ENCODE measurements around the gene RAB39A. TPM values are rescaled to one million over a fixed set of nuclear protein-coding genes. Genes with fewer than 3 reads are reported as not detected.

The RAB39A gene
- total RNA-seq, 1 experiment from 2014 or later, result 1.2 TPM

Other genes starting within 250 kb of the RAB39A start
- not detected in 2 replicates for gene SLN, start 216.4 kb upstream of the RAB39A start, total RNA-seq (2014; rRNA removed; shearing (Covaris generic))
- 26.4 and 33.4 TPM in 2 replicates for gene SLC35F2, start 69.7 kb upstream of the RAB39A start, total RNA-seq (2014; rRNA removed; shearing (Covaris generic))
- 27.1 and 28.4 TPM in 2 replicates for gene CUL5, start 80.5 kb downstream of the RAB39A start, total RNA-seq (2014; rRNA removed; shearing (Covaris generic))
- 85.5 and 99.2 TPM in 2 replicates for gene ACAT1, start 193.1 kb downstream of the RAB39A start, total RNA-seq (2014; rRNA removed; shearing (Covaris generic))

Data from M059J (cell line).